ENCODE data around the gene COL27A1.

Gene COL27A1

DNA sequence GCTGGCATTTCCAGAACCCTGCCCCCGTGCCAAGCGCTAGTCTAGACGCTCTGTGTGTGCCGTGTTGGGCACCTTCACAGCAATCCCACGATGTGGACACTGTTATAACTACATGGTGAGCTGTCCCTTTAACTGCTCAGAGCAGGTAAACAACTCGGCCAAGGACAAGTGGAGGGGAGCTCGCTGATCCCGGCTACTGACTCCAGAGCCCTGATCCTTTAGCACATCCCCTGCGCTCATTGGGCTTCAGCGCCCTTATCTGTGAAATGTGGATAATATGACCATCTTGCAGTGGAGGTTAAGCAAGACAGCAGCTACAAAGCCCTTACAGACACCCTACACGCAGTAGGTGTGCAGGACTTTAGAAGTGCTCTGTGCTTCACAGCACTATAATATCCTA is 190.8 kb downstream of the COL27A1 start:
- Histone ChIP-seq H3K27me3 (ENCODE audit: insufficient read depth, low read depth) (no peaks in the 10 kb centered on the region), H3K4me1 (ENCODE audit: low read depth, poor library complexity, severe bottlenecking) (peaks cover 31% of the 10 kb centered on the region), H3K79me2 (ENCODE audit: insufficient read depth, low read depth) (no peaks in the 10 kb centered on the region), H2AFZ (ENCODE audit: low read depth) (no peak overlapping the region), H3K9ac (no peak overlapping the region), H4K20me1 (ENCODE audit: insufficient read depth) (no peaks in the 10 kb centered on the region), H3K36me3 (ENCODE audit: insufficient read depth) (peaks cover 20% of the 10 kb centered on the region; the same call in 1 of the 2 replicates), H3K4me3 (IDR thresholded peaks at IDR 0.05; ENCODE audit: insufficient read depth, low read depth, low read length) (no peak overlapping the region), H3K4me2 (no peak overlapping the region), H3K27ac (no peak overlapping the region)
- TF ChIP-seq, protein P1, sequence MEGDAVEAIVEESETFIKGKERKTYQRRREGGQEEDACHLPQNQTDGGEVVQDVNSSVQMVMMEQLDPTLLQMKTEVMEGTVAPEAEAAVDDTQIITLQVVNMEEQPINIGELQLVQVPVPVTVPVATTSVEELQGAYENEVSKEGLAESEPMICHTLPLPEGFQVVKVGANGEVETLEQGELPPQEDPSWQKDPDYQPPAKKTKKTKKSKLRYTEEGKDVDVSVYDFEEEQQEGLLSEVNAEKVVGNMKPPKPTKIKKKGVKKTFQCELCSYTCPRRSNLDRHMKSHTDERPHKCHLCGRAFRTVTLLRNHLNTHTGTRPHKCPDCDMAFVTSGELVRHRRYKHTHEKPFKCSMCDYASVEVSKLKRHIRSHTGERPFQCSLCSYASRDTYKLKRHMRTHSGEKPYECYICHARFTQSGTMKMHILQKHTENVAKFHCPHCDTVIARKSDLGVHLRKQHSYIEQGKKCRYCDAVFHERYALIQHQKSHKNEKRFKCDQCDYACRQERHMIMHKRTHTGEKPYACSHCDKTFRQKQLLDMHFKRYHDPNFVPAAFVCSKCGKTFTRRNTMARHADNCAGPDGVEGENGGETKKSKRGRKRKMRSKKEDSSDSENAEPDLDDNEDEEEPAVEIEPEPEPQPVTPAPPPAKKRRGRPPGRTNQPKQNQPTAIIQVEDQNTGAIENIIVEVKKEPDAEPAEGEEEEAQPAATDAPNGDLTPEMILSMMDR (conservative IDR thresholded peaks at IDR 0.05; ENCODE audit: low read depth, low read length), result no peak

DNA sequence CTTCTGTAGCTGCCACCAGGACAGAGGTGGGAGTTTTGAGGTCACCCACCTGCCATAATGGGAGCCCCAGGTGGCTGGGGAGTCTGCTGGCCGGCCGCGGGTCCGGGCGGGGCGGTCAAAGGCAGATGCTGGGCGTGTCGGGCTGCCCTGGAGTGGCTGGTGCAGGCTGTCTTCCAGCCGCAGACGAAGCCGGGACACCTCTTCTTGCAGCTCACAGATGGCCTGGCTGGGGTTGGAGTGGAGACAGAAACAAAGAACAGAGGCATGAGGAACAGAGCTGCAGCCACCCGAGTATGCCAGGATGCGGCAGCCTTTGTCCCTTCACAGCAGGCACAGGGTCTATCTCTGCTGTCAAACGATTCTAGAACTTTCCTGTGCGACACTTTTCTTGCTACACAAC is 192.3 kb downstream of the COL27A1 start:
- Histone ChIP-seq H3K4me2 (no peak overlapping the region), H3K36me3 (ENCODE audit: insufficient read depth) (peaks cover 20% of the 10 kb centered on the region; the same call in 1 of the 2 replicates), H3K9ac (no peak overlapping the region)

DNA sequence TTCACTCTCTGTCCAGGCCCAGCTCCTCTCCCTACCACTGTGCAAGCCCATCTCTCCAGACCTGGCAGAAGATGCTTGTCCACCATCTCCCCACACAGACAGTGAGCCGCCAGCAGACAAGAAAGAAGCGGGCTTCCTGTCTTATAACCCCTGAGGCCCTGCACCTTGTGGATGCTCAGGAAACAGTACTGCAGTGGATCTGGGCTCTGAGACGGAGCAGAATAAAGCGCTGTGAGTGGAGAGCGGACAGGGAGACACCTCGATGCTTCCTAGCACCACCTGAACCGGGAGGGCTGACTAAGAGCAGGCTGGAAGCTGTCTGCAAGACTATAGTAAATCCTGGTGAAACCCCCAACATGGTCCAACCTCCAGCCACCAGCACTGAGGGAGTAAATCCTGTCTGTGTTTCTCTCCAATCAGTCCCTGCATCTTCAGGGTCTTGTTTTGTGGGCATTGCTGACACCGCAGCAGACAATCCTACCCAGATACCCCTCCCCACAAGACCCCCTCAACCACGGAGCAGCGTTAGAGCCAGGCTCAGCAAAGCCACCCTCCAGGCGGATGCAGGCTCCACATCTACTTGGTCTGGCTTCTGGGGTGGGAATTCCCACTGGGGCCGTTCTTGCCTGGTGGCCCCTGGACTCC is 193.0 kb downstream of the COL27A1 start:
- peak overlapping the region; percentile 51 for H3K4me2 ChIP-seq
- H4K20me1 ChIP-seq (ENCODE audit: insufficient read depth), result no peaks in the 10 kb centered on the region
- no peak overlapping the region for H3K4me3 ChIP-seq (IDR thresholded peaks at IDR 0.05; ENCODE audit: insufficient read depth, low read depth, low read length)
- H3K27ac ChIP-seq, result peak overlapping the region; percentile 77
- peaks cover 17% of the 10 kb centered on the region; the same call in 1 of the 2 replicates for H3K36me3 ChIP-seq (ENCODE audit: insufficient read depth)
- TF ChIP-seq, protein P1 (conservative IDR thresholded peaks at IDR 0.05; ENCODE audit: low read depth, low read length), result no peak
- no peaks in the 10 kb centered on the region for H3K27me3 ChIP-seq (ENCODE audit: insufficient read depth, low read depth)
- no peaks in the 10 kb centered on the region for H3K79me2 ChIP-seq (ENCODE audit: insufficient read depth, low read depth)
- peak overlapping the region; percentile 30; the same call in 1 of the 2 replicates for H3K9ac ChIP-seq
- peaks cover 44% of the 10 kb centered on the region for H3K4me1 ChIP-seq (ENCODE audit: low read depth, poor library complexity, severe bottlenecking)
- H2AFZ ChIP-seq (ENCODE audit: low read depth), result no peak overlapping the region

More for the DNA sequence above, 192.3 kb downstream of the COL27A1 start:
- TF ChIP-seq, protein P1 (conservative IDR thresholded peaks at IDR 0.05; ENCODE audit: low read depth, low read length), result no peak
- no peak overlapping the region for H2AFZ ChIP-seq (ENCODE audit: low read depth)
- no peak overlapping the region for H3K4me3 ChIP-seq (IDR thresholded peaks at IDR 0.05; ENCODE audit: insufficient read depth, low read depth, low read length)
- peaks cover 44% of the 10 kb centered on the region for H3K4me1 ChIP-seq (ENCODE audit: low read depth, poor library complexity, severe bottlenecking)
- H3K27ac ChIP-seq, result no peak overlapping the region; the same call in 1 of the 2 replicates
- no peaks in the 10 kb centered on the region for H3K27me3 ChIP-seq (ENCODE audit: insufficient read depth, low read depth)
- H4K20me1 ChIP-seq (ENCODE audit: insufficient read depth), result no peaks in the 10 kb centered on the region
- no peaks in the 10 kb centered on the region for H3K79me2 ChIP-seq (ENCODE audit: insufficient read depth, low read depth)

DNA sequence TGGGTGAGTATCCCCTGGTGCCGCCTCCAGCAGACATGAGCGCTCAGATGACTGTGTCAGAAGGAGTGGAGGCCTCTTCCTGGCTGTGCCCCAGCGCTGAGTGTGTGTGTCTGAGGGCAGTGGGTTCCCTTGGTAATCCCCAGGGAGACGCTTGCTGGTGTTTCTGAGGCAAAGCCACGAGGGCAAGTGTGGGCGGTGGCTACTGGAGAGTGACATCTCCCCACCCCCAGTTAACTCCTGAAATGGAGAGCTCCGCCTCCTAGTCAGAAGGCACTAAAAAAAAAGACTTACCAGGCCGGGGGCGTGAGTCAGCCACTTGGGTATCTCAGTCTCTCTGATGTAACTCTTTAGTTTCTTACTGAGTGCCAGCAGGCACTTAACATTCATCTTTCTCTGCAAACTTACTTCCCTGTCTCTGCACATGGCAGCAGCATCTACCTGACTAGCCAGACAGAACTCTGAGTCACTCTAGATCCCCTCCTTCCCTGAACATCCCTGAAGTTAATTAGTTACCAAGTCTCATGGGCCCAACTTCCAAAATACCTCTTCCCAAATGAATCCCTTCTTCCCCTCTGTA is 193.7 kb downstream of the COL27A1 start:
- Histone ChIP-seq H3K4me3 (IDR thresholded peaks at IDR 0.05; ENCODE audit: insufficient read depth, low read depth, low read length) (no peak overlapping the region), H2AFZ (ENCODE audit: low read depth) (no peak overlapping the region), H3K4me2 (peak overlapping the region; percentile 51), H3K27me3 (ENCODE audit: insufficient read depth, low read depth) (no peaks in the 10 kb centered on the region), H3K36me3 (ENCODE audit: insufficient read depth) (peaks cover 17% of the 10 kb centered on the region; the same call in 1 of the 2 replicates), H3K4me1 (ENCODE audit: low read depth, poor library complexity, severe bottlenecking) (peaks cover 44% of the 10 kb centered on the region), H4K20me1 (ENCODE audit: insufficient read depth) (no peaks in the 10 kb centered on the region), H3K9ac (peak overlapping the region; percentile 30; the same call in 1 of the 2 replicates), H3K27ac (peak overlapping the region; percentile 77), H3K79me2 (ENCODE audit: insufficient read depth, low read depth) (no peaks in the 10 kb centered on the region)
- TF ChIP-seq, protein P1 (conservative IDR thresholded peaks at IDR 0.05; ENCODE audit: low read depth, low read length), result no peak

Data from KMS-11 (cell line).